HFFc6 (cell line): ENCODE data around the gene ALG8. TPM values are rescaled to one million over a fixed set of nuclear protein-coding genes. Genes with fewer than 3 reads are reported as not detected.

Experiments
- DNase-seq: peaks from one replicate; pipeline ENCODE4 v3.0.0-alpha.2; 2018
- H3K27ac Mint-ChIP-seq: 2 replicates; pipeline ENCODE4 v1.8.0; 2020; ENCODE audit warnings: mild to moderate bottlenecking, mixed read lengths
- H3K27me3 Mint-ChIP-seq: 2 replicates; pipeline ENCODE4 v1.8.0; 2021; ENCODE audit warnings: mild to moderate bottlenecking, moderate library complexity, mixed read lengths; ENCODE audit not compliant: insufficient read depth
- H3K36me3 Mint-ChIP-seq: 2 replicates; pipeline ENCODE4 v1.8.0; 2021; ENCODE audit warnings: low read depth, mixed read lengths
- H3K4me1 Mint-ChIP-seq: 2 replicates; pipeline ENCODE4 v1.8.0; 2020; ENCODE audit warnings: low read depth, mixed read lengths
- H3K4me3 Mint-ChIP-seq: 2 replicates; pipeline ENCODE4 v1.8.0; 2020; ENCODE audit warnings: mild to moderate bottlenecking, moderate library complexity, mixed read lengths
- H3K9me3 Mint-ChIP-seq: 2 replicates; pipeline ENCODE4 v1.8.0; 2020; ENCODE audit warnings: mild to moderate bottlenecking, mixed read lengths
- total RNA-seq, 6 experiments: library from RNA; stranded (reverse); fragmentation: NEBNext Ultra II Directional; extraction: Animal tissue kit (Norgen Biotek cat#: 25700); gene quantifications; 2 replicates in 1 of 6; 3 replicates in 5 of 6; pipeline ENCODE4 v1.2.3, GENCODE V29; 2021
- TF ChIP-seq, protein P1 (sequence below): fragments of 200-600 bp; sonication (generic); IDR thresholded peaks from 2 replicates; pipeline ENCODE4 v1.5.0; 2021; ENCODE audit warnings: antibody characterized with exemption, mild to moderate bottlenecking

ALG8 gene
- total RNA-seq, 6 experiments from 2014 or later: 62.0 to 84.0 (median 69.8) TPM

- TF ChIP-seq, protein P1, sequence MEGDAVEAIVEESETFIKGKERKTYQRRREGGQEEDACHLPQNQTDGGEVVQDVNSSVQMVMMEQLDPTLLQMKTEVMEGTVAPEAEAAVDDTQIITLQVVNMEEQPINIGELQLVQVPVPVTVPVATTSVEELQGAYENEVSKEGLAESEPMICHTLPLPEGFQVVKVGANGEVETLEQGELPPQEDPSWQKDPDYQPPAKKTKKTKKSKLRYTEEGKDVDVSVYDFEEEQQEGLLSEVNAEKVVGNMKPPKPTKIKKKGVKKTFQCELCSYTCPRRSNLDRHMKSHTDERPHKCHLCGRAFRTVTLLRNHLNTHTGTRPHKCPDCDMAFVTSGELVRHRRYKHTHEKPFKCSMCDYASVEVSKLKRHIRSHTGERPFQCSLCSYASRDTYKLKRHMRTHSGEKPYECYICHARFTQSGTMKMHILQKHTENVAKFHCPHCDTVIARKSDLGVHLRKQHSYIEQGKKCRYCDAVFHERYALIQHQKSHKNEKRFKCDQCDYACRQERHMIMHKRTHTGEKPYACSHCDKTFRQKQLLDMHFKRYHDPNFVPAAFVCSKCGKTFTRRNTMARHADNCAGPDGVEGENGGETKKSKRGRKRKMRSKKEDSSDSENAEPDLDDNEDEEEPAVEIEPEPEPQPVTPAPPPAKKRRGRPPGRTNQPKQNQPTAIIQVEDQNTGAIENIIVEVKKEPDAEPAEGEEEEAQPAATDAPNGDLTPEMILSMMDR: no peak
- DNase-seq: no peak
- H3K36me3 Mint-ChIP-seq: peaks cover 22% of the 10 kb centered on the region
- no peaks in the 10 kb centered on the region; the same call in none of the 2 replicates for H3K27me3 Mint-ChIP-seq
- peaks cover 10% of the 10 kb centered on the region for H3K4me1 Mint-ChIP-seq
- H3K9me3 Mint-ChIP-seq: no peaks in the 10 kb centered on the region
- no peak overlapping the region for H3K27ac Mint-ChIP-seq
- H3K4me3 Mint-ChIP-seq: no peak overlapping the region
Measured at GRCh38 chr11:78066471-78066870, 73.0 kb downstream of the ALG8 start.

DNA sequence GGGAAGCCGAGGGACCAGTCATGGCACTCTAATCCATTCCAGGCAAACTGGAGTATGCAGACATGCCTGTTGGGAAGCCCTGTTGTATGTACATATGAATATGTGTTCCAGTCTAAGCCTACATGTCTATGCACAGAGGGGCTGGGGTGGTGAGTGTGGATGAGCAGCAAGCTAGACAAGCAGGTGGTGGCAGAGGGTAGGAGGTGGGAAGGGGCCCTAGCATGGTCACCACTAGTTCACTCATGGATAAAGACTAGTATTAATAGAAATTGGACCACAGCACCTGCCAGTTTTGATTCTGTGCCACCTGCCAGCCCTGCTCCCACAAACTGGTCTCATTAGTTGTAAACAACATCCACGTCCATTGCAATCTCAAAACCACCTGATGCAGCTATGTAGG lies 74.2 kb downstream of the ALG8 start:
- Mint-ChIP-seq H3K27ac (no peak overlapping the region), H3K27me3 (no peaks in the 10 kb centered on the region; the same call in none of the 2 replicates), H3K4me1 (peaks cover 10% of the 10 kb centered on the region; the same call in 1 of the 2 replicates), H3K36me3 (peaks cover 22% of the 10 kb centered on the region), H3K9me3 (no peaks in the 10 kb centered on the region), H3K4me3 (no peak overlapping the region)
- no peak for DNase-seq
- TF ChIP-seq, protein P1: no peak

DNA sequence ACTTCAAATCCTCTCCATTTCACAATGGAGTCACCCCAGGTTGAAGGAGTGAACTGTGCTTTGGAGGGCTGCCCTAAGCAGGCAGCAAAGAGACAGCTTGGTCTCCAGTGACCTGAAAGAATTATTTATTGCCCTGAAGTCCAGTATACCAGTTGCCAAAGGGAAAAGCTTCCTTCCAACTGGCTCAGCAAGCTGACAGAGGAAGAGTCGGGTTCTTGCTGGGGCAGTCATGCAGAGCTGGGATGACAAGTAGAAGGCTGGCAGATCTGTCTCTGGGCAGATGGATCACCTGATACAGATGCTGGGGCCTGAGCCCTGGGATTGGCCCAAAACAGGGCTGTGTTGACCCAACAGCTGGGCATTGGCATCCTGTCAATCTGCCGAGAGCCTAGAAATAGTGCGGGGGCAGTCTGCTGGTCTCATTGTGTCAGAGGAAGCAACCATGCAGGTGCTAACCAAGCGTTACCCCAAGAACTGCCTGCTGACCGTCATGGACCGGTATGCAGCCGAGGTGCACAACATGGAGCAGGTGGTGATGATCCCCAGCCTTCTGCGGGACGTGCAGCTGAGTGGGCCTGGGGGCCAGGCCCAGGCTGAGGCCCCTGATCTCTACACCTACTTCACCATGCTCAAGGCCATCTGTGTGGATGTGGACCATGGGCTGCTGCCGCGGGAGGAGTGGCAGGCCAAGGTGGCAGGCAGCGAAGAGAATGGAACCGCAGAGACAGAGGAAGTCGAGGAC lies 75.8 kb downstream of the ALG8 start, which contains the start of gene THRSP:
Gene THRSP, plus strand, starts transcription at position 422 of the 742 bp plus-strand sequence. Its CDS starts 21 bp downstream, at position 443.
- Mint-ChIP-seq H3K27ac (no peak within 1 kb of the TSS), H3K4me1 (peaks cover 10% of the 10 kb centered on the region; the same call in 1 of the 2 replicates), H3K36me3 (peaks cover 12% of the 10 kb centered on the region), H3K4me3 (no peak within 1 kb of the TSS; the same call in 1 of the 2 replicates), H3K27me3 (no peaks in the 10 kb centered on the region; the same call in none of the 2 replicates), H3K9me3 (no peaks in the 10 kb centered on the region)
- no peak for DNase-seq
- TF ChIP-seq, protein P1: no peak

DNA sequence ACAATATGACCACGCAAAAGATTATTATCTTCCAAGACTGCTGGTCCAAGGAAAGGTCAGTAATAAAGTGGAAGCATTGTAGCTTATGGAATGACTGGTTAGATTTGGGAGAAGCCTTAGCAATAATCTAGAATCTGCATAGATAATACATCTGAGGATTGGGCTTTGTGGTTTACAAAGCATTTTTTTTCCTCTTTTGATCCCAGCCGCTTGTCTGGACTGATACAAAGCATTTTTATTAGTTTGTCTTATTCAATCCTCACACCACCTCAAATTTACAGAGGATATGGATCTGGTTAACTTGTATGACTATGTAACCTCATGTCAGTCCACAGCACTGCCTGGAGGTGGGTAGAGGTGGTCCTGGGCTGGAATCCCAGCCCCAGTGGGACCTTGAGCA lies 76.8 kb downstream of the ALG8 start:
- peaks cover 10% of the 10 kb centered on the region; the same call in 1 of the 2 replicates for H3K4me1 Mint-ChIP-seq
- H3K4me3 Mint-ChIP-seq: no peak overlapping the region
- DNase-seq: no peak
- H3K9me3 Mint-ChIP-seq: no peaks in the 10 kb centered on the region
- H3K36me3 Mint-ChIP-seq: peaks cover 6% of the 10 kb centered on the region
- no peaks in the 10 kb centered on the region; the same call in none of the 2 replicates for H3K27me3 Mint-ChIP-seq
- no peak overlapping the region for H3K27ac Mint-ChIP-seq
- TF ChIP-seq, protein P1: no peak

DNA sequence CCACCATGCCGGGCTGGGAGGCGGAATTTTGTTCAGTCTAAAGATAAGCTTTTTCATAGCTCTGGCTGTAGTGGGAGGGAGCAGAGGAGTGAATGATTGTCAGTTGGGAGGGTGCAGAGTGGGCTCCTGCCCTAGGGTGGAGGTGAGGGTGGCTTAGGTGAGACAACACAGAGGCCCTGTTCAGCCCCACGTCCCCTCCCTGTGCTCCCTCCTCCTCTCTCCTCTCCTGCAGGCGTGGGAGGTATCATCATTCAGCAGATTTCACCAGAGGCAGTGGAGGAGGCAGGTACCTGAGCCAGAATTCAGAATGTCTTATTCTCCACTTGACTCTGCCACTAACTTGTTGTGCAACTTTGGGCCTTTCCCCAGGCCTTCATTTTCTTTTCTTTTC lies 77.5 kb downstream of the ALG8 start:
- no peak for DNase-seq
- H3K27me3 Mint-ChIP-seq: no peaks in the 10 kb centered on the region; the same call in 1 of the 2 replicates
- no peaks in the 10 kb centered on the region for H3K36me3 Mint-ChIP-seq
- no peak overlapping the region for H3K27ac Mint-ChIP-seq
- TF ChIP-seq, protein P1: no peak
- peaks cover 10% of the 10 kb centered on the region; the same call in 1 of the 2 replicates for H3K4me1 Mint-ChIP-seq
- H3K4me3 Mint-ChIP-seq: no peak overlapping the region
- no peaks in the 10 kb centered on the region for H3K9me3 Mint-ChIP-seq
